Epidermal melanocyte (primary cell): Measurements from ENCODE around the gene POLR3K.
A peak's percentile ranks its signal among the peaks of the same experiment; 100 is the strongest.

ENCODE experiments used
- DNase-seq: peaks from one replicate; pipeline ENCODE4 v3.0.0; 2011; ENCODE audit warnings: low spot score; ENCODE audit not compliant: insufficient read length

POLR3K gene

DNA sequence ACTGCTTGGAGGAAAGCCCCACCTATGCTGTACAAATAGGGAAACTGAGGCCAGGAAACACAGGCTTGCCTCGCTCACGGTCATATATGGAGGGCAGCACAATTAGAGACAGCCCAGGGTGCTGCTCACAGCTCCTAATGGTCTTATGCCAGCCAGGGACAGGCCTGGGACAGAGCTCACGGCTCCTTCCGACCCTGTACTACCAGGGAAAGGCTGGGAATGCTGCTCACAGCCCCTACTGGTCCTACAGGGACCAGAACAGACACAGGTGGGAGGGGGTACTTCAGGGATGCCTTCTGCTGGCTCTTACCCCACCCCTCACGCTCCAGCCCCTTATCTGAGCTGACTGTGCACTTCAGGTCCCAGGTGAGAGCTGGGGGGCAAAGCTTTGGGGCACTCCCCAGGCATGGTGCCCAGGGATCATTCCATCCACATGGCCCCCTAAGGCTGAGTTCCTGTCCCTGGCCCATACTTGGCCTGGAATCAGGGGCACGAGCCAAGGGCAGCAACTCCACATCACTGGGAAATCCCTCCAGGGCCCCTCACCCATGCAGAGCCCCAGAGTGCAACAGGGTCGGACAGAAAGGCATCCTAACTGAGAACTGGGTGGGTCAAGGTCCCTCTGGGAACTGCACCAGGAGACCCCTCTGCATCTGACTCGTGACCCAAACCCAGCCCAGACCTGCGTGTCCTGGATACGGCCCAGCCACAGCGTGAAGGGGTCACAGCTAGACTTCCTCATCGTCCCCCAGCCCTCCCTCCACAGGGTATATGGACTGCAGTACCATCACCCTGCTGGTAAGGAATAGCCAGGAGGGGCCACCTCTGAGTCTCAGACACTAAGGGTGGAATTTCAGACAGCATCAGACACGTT lies 13.1 kb upstream of the POLR3K start:
- DNase-seq: no peak

DNA sequence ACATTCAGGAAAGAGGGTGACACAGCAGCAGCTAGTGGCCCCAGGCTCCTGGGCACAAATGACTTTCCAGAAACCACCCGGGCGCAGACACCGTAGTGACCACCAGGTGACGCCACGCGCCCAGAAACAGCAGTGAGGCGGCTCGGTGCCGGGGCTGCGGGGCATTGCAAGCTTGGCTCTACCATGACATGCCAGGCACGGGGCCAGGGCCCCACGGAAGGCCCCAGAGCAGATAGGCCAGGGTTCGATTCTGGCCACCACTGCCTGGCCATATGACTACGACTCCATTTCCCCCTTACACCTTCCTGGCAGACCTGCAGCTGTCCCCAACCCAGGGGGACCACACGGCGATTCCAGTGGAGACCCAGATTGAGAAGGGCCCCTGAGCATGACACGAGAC lies 12.3 kb upstream of the POLR3K start:
- DNase-seq: peak; percentile 94

DNA sequence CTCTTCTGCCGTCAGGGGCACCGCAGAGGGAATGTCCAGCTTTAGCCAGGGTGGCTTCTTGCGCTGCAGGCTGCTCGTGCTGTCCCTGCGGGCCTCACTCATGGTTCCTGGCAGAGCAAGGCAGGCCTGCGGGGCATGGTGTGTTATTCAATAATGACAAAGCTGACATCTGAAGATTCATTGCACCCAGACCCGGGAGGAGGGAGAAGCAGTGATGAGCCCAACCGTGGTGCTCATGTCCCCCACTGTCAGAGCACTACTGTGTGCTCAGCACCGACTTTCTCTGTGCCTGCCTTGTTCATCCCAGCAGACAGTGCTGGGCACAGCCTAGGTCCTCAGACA lies 11.5 kb upstream of the POLR3K start:
- no peak for DNase-seq

DNA sequence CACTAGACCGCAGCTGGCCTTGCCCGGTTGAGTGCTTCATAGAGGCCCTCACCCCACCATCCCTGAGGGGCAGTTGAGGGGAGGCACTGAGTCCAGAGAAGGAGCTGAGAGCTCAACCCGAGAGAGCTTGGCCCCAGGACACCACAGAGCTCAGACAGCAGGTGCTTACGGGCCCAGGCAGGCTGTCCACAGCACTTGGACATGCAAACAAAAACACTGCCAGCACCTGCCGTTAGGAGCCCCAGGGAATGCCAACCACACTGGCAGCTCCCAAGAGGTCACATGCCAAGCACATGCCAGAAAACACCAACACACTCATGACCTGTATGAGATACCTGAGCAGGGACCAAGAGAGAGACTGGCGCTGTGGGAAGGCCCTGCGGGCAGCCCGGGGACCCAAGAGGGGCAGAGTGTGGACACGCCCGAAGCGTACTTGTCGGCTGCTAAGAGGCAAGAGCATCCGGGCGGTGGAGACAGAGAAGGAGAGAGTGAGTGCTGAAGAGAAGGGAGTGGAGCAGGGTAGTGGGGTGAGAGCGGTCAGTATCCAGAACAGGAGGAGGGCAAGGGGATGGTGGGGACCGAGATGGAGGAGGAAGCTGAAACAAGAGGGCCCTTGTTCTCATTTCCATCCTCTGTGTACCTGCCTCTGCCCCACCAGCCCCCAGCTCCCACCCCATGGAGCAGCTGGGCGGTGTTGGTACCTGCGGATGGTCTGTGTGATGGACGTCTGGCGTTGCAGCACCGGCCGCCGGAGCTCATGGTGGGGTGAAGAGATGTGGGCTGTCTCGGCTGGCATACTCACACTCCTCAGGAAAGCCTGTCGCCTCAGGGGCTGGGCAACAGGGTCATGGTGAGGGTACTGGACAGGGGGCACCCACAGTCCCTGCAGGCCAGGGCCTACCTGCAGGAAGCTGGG lies 10.8 kb upstream of the POLR3K start:
- DNase-seq: no peak

DNA sequence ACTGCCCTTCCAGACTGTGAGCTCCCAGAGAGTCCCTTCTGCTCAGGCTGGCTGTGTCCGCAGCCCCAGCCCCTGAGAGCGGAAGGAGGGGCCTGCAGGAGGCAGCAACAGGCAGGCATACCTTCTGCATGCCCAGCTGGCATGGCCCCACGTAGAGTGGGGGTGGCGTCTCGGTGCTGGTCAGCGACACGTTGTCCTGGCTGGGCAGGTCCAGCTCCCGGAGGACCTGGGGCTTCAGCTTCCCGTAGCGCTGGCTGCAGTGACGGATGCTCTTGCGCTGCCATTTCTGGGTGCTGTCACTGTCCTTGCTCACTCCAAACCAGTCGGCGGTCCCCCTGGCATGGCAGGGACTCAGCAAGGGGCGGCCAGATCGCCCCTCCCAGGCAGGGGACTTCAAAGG lies 10.1 kb upstream of the POLR3K start:
- no peak for DNase-seq

DNA sequence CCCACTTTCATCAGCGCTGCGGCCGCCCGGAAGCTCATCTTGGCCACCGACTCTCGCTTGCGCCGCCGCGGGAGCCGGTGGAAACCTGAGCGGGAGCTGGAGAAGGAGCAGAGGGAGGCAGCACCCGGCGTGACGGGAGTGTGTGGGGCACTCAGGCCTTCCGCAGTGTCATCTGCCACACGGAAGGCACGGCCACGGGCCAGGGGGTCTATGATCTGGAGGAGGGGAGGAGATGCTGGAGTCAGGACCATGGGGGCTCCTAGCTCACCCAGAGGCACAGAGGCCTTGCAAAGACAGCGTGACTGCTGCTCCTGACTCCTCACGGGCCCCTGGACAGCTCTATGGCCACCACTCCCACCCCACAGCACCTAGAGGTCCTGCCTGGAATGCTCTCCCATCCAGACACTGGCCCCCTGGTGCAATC lies 9.6 kb upstream of the POLR3K start:
- DNase-seq: no peak

DNA sequence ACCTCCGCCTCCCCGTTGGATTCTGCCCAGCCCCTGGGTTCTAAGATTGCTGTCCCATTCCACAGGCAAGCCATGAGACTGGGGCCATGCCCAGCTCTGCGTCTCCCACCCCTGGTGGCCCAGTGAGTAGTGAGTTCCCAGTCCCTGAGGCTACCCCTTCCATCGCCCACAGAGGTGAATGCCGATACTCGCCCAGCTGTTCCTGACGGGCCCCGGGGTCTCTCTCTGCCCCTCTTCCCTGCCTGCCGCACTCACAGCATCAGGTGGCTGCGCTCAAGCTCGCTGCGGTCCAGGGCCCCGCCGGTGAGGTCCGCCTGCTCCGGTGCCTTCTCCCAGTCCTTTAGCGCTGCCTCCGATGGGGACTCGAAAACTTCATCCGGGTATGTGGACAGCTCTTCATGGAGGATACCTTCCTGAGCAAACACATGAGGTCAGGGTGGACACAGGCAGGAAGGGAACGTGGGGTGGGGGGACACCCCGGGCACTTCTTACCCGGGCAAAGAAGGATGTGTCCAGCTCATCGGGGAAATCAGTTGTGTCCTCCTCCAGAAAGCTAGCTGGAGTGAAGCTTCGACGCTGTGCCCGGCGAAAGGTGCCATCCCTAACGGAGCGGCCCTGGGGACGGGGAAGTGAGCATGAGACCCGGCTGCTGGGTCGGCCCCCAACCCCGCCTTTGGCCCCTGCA lies 9.0 kb upstream of the POLR3K start:
- no peak for DNase-seq

DNA sequence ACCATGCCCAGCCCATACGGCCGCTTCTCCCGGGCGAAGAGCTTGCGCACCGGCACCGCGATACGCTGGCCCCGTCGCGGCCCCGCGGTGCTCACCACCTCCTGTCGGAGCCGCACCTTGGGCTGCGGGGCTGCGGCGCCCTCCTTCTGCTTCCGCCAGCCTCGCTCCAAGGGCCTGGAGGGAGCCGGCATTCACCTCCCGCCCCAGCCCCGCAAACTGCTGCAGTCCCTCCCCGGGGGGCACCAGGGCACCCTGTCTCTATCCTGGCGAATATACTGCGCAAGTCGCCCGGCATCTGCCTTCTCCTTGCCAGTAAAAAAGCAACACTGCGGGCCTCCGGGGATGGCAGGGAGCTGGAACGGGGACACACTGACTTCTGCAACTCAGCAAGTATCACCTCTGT lies 8.5 kb upstream of the POLR3K start:
- no peak for DNase-seq

DNA sequence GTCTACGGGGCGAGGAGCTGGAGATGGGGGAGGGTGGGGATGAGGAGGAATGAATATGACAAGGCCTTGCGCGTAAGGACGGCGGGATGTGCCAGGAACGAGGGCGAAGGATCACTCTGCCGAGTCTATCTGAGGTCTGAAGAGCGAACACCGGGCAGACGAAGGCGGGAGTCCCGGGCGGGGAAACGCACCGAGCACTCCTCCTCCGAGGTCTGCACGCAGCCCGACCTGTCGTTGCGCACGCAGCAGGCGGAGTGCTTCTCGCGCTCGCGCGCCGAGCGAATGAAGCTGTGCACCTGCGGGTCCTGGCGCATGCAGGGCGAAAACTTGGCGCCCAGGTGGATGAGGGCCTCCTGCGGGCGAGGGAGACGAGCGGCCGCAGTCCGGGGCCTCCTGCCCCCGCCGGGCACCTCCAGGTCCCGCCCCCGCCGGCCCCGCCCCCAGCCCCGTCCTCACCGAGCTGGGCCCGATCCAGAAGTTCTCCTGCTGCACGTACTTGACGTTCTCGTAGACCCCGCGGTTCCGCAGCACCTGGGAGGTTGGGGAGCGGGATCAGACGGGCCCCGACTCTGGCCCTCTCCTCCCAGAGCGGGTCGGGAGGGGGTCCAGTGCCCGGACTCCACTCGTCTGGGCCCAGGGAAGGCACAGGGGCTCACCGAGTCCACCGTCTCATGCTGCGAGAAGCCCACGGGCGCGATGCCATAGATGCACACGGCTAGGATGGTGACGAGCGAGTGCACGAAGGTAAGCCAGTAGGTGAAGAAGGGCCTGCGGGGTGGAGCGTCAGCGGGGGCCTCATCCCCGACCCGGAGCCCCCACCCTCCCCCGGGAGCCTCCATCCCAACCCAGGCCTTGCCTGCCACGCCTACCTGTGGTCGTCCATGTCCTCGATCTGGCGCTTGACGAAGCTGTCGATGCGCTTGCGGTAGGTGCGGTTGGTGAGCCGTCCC lies 7.8 kb upstream of the POLR3K start:
- DNase-seq: no peak

DNA sequence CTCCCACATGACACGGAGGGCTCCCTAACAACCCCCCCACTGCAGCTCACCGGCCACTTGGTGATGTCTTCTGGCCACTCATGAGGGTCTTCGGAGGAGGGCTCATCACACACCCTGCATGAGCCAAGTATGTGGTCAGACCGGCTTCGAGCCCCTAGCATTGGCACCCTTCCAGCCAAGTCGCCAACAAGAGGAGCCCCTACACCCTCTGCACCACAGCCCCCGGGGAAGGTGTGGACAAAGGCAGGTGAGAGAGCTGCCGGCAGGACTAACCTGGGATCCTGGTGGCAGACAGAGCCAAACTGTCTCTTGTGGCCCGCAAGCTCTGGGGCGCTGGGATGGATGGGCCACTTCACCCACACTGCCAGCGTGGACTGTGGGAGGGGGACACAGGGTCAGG lies 6.8 kb upstream of the POLR3K start:
- no peak for DNase-seq

DNA sequence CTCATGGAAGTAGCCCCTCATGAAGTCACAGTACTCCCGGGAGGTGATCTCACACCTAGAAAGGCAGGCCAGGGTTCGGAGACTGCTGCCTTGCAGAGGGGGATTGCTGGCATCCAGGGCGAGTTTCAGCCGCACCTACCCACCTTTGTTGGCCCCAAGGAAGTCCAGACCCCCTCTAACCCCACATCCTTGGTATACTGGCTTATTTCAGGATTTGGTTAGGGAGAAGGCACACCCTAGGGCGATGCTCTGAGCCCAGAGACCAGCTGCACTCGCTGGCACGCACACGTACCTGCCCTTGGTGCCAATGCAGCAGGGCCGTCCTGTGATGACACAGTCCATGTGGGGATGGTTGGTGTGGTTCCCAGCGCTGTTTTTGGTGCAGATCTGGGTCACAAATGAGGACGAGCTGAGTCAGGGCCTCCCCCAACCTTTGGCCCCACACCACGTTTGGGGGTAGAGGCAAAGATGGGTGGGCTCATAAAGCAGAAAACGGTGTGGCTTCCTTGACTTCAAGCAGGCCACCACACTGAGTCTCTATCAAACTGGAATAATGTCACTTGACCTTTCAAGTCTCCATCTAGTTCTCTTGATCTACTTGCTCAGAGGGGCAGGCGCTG lies 6.1 kb upstream of the POLR3K start:
- DNase-seq: no peak

DNA sequence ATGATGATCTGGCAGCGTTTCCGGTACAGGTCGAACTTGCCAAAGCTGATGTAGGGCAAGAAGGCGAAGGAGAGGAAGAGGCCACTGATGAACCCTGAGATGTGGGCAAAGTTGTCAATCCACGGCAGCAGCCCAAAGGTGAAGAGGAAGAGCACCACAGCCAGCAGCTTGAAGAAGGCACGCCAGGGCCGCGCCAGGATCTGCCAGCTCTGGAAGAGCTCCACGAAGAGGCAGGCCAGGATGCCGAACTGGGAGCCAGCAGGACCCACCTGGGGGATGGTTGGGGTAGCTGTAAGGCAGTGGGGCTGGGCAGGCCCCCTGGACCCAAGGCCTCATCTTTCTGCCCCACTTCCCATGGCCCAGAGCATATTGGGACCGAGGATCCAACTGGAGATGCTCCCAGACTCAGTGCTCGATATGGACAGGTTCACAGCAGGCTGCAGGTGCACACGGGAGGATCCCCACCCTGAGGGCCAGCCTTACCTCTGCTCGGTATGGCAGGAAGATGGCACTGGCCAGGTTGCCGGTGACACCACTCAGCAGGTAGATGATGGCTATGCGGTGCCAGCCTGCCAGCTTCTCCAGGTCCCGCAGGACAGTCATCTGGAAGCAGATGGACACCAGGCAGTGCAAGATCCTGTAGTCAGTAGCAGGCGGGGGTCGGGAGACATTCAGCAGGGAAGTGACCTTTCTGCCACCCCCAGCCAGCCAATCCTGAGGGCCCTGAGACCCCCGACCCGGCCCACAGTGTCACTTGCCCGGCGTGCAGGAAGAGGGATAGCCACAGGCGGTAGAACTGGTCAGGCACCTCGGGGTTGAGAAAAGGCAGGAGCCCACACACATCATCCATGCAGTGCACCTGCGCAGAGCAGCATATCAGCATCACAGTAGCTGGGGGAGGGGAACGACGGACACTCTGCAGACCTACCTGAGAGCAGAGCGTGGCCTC lies 5.4 kb upstream of the POLR3K start:
- no peak for DNase-seq

DNA sequence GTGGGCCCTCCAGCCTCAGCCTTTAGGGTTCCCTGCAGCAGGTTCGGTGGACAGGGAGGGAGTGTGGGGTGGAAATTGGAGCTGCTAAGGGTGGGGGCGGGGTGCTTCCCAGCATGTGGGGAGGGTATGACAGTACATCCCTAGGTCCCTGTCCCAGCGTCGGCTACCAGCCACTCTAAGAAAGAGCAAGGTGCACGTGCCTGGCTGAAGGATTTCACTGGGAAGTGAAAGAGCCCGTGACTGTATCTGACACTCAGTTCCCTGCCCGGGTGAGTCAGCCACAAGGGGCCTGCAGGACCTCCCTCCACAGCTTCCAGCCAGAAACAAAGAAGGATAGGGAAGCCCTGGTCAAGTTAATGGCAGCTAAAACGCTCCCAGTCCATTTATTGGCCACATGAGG lies 4.3 kb upstream of the POLR3K start:
- no peak for DNase-seq

DNA sequence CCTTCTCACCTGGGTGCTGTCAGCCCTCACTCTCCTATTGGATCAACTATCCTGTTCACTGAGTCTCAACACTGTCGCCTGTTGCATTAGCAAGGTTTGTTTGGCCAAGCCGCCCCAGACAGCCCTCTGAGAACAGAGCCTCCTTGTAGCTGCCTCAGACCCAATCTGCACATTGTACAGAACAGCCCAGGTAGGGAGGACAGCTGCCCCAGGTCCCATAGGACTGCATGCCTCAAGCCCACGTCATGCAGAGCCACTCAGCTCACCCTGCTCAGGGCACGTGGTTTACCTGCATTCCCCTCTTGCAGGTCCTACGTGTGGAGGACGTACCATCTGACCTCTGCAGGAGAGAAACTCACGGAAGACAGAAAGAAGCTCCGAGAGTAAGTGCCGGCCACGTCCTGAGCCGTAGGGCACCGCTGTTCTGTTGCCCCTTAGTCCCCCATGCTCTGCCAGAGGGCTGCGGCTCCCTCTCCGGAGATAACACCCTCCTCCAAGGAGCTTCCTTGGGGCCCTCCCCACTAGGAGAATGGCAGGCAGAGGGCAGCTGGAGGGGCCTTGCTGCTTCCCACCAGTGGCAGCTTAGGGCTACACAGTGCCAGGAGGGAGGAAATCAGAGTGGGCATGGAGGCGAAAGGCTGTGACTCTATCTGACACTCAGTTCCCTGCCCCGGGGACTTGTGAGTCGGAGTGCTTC lies 3.0 kb upstream of the POLR3K start:
- DNase-seq: no peak

DNA sequence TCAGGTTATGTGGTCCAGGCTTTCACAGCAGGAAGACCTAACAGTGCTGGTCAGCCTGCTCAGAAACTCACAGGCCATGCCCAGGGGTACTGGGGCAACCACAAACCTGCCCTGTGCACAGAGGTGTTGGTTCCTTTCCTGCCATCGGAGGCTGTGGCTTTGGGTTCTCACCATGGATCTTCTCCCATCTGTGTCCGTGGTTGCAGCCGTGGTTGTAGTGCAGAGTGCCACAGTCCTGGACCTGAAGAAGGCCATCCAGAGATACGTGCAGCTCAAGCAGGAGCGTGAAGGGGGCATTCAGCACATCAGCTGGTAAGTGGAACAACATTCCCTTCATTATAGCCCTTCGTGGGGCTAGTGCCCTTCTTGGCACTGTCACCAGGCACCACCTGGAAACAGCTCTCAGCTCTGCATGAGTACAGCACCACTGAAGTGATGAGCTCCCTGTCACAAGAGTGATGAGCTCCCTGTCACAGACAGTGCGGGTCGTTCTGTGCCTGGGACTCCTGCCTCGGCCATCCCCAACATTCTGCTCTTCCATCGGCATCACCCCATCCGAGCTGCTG lies 2.2 kb upstream of the POLR3K start:
- no peak for DNase-seq

DNA sequence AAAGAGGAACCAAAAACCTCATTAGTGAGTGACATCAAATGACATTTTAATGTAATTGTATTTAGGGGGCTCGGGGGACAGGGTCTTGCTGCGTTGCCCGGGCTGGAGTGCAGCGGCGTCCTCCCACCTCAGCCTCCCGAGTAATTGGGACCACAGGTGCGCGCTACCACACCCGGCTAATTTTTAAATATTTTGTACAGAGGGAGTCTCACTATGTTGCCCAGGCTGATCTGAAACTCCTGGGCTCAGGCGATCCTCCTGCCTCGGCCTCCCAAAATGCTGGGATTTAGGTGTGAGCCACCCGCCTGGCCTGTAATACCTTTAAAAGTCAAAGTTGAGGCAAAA lies 801 bp upstream of the POLR3K start:
- no peak for DNase-seq

DNA sequence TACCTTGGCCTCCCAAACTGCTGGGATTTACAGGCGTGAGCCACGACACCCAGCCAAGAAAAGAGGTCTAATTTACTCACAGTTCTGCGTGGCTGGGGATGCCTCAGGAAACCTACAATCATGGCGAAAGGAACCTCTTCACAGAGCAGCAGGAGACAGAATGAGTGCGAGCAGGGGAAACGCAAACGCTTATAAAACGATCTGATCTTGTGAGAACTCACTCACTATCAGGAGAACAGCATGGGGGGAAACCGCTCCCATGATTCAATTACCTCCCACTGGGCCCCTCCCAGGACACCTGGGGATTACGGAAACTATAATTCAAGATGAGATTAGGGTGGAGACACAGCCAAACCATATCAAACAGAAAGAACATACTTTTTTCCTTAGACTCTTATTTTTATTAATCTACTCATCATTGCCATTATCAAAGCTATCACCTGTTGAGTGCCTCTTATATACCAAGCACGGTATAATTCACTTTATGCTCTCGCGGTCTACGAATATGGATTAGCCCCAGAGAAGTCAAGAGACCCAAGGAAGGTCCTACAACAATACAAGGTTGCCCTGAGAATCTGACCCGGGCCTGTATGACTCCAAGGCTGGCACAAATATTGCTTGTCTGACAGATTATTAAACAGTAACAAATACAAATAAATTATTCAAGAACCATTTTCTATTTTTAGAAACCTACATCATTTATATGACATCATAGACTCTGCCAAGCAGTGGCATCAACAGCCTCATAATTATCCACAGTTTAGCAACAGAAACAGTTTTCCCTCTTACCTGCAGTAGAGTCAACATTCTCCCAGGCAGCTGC lies 2.4 kb downstream of the POLR3K start:
- no peak for DNase-seq

DNA sequence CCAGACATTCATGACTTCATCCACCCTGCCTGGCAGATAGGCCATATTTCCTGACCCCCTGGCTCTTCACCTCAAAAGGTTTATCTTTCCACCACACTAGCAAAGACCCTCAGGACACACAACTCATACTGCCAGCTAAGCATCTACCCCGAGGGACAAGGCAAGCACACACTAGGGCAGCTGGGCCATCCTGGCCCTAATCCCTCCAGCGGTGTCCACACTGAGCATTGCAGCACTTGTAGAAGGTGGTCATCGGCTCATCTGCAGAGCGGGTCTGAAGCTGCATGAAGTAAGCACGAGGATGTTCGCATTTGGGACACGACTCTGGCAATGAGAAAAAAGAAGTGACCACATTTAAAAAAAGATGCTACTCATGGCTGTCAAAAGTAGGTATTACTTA lies 6.2 kb downstream of the POLR3K start:
- DNase-seq: no peak
